Type B pancreatic cell (in vitro differentiated cells): ENCODE results near the gene MTMR8. TPM values are rescaled to one million over a fixed set of nuclear protein-coding genes. Genes with fewer than 3 reads are reported as not detected.
"Not testable (repeated sequence)": the region's sequence is repeated elsewhere in the genome, so short reads cannot be mapped to it uniquely, and the experiment has no call there.

Experiments
- DNase-seq: peaks from one replicate; pipeline ENCODE4 v3.0.0; 2021; ENCODE audit warnings: mixed read lengths; ENCODE audit not compliant: unreplicated experiment; ENCODE audit errors: extremely low spot score
- H3K27ac Mint-ChIP-seq: 2 replicates; pipeline ENCODE4 v1.8.0; 2021; ENCODE audit warnings: mild to moderate bottlenecking, mixed read lengths
- H3K27me3 Mint-ChIP-seq: 2 replicates; pipeline ENCODE4 v1.8.0; 2021; ENCODE audit warnings: mixed read lengths
- H3K36me3 Mint-ChIP-seq: 2 replicates; pipeline ENCODE4 v1.8.0; 2021; ENCODE audit warnings: mixed read lengths
- H3K4me1 Mint-ChIP-seq: one replicate; pipeline ENCODE4 v1.8.0; 2021; ENCODE audit warnings: mixed read lengths; ENCODE audit not compliant: unreplicated experiment
- H3K4me3 Mint-ChIP-seq: 2 replicates; pipeline ENCODE4 v1.8.0; 2021; ENCODE audit warnings: mild to moderate bottlenecking, mixed read lengths
- H3K9me3 Mint-ChIP-seq: 2 replicates; pipeline ENCODE4 v1.8.0; 2021; ENCODE audit warnings: mixed read lengths
- total RNA-seq: library from RNA; stranded (reverse); gene quantifications from 2 replicates; pipeline ENCODE4 v1.2.1, GENCODE V29; 2021; ENCODE audit warnings: low replicate concordance
- TF ChIP-seq, protein P1 (sequence below): fragments of 200-600 bp; sonication (generic); conservative IDR thresholded peaks from 2 replicates; pipeline ENCODE4 v1.5.0; 2021; ENCODE audit warnings: antibody characterized with exemption, mild to moderate bottlenecking

Gene MTMR8
- total RNA-seq, 1 donor from 2014 or later = 3.2 TPM

DNA sequence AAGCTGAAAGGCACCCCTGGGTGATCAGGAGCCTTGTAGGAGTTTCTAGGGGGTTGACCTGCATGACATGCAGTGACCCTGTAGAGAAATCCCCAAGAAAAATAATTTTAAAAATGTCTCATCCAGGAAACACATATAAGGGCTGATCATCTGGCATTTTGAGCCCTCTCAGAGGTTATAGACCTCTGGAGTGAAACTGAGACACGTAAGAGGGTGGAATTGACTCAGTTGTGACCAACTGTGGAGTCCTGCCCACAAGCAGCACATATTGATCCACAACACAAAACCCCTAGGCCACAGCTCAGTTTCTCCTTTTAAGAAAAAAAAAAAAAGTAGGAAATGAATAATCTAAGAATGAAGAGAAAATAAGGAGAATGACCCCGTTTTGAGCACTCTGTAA, 32.5 kb upstream of the MTMR8 start:
- no peaks in the 10 kb centered on the region for H3K36me3 Mint-ChIP-seq
- no peak for DNase-seq
- TF ChIP-seq, protein P1, sequence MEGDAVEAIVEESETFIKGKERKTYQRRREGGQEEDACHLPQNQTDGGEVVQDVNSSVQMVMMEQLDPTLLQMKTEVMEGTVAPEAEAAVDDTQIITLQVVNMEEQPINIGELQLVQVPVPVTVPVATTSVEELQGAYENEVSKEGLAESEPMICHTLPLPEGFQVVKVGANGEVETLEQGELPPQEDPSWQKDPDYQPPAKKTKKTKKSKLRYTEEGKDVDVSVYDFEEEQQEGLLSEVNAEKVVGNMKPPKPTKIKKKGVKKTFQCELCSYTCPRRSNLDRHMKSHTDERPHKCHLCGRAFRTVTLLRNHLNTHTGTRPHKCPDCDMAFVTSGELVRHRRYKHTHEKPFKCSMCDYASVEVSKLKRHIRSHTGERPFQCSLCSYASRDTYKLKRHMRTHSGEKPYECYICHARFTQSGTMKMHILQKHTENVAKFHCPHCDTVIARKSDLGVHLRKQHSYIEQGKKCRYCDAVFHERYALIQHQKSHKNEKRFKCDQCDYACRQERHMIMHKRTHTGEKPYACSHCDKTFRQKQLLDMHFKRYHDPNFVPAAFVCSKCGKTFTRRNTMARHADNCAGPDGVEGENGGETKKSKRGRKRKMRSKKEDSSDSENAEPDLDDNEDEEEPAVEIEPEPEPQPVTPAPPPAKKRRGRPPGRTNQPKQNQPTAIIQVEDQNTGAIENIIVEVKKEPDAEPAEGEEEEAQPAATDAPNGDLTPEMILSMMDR = no peak
- no peaks in the 10 kb centered on the region for H3K27me3 Mint-ChIP-seq
- no peaks in the 10 kb centered on the region for H3K9me3 Mint-ChIP-seq
- H3K4me1 Mint-ChIP-seq = no peaks in the 10 kb centered on the region
- no peak overlapping the region for H3K27ac Mint-ChIP-seq
- no peak overlapping the region for H3K4me3 Mint-ChIP-seq

DNA sequence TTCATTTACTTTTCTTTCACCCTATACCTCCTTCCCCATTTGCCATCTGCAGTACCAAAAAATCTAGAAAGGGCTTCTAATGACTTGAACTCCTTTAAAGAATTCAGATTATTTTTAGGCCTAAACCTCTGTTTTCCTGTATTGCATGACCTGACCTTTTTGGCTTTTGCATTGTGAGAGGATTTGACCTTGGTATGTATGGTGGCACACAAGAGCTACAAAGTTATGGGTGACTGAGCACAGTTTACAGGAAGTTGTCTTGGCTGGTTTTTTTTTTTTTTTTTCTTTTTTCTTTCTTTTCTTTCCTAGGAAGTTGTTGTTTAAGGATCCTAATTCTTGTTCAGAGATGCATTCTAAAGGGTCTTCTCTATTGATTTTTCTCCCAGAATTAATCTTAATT, 32.0 kb upstream of the MTMR8 start:
- no peak overlapping the region for H3K27ac Mint-ChIP-seq
- H3K4me1 Mint-ChIP-seq = no peaks in the 10 kb centered on the region
- no peaks in the 10 kb centered on the region for H3K9me3 Mint-ChIP-seq

DNA sequence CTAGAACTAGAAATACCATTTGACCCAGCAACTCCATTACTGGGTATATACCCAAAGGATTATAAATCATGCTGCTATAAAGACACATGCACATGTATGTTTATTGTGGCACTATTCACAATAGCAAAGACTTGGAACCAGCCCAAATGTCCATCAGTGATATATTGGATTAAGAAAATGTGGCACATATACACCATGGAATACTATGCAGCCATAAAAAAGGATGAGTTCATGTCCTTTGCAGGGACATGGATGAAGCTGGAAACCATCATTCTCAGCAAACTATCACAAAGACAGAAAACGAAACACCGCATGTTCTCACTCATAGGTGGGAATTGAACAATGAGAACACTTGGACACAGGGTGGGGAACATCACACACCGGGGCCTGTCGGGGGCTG, 14.5 kb upstream of the MTMR8 start:
- not testable (repeated sequence) for H3K36me3 Mint-ChIP-seq, H3K4me3 Mint-ChIP-seq, H3K27ac Mint-ChIP-seq, H3K9me3 Mint-ChIP-seq, H3K27me3 Mint-ChIP-seq, H3K4me1 Mint-ChIP-seq, DNase-seq

More for the DNA sequence above, 32.0 kb upstream of the MTMR8 start:
- TF ChIP-seq, protein P1 = no peak
- no peak for DNase-seq
- no peaks in the 10 kb centered on the region for H3K27me3 Mint-ChIP-seq
- H3K4me3 Mint-ChIP-seq = no peak overlapping the region
- no peaks in the 10 kb centered on the region for H3K36me3 Mint-ChIP-seq

DNA sequence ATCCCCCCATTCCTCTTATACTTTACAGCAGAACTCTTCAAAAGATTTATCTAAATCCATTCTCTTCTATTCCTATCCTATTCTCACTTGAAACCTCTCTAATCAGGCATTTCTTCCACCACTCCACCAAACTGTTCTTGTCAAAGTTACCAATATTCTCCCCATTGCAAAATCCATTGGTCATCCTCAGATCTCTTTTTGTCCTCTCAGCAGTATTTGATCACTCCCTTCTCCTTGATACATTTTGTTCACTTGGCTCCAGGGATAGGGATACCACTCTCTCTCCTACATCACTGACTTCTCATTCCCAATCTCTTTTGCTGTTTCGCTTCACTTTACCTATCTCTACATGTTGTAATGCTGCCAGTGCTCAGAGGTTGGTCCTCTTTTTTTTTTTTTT, 2.8 kb upstream of the MTMR8 start:
- Mint-ChIP-seq H3K27me3 (no peaks in the 10 kb centered on the region), H3K36me3 (no peaks in the 10 kb centered on the region), H3K27ac (no peak overlapping the region), H3K4me1 (no peaks in the 10 kb centered on the region), H3K4me3 (no peak overlapping the region), H3K9me3 (no peaks in the 10 kb centered on the region)
- TF ChIP-seq, protein P1 = no peak
- no peak for DNase-seq

DNA sequence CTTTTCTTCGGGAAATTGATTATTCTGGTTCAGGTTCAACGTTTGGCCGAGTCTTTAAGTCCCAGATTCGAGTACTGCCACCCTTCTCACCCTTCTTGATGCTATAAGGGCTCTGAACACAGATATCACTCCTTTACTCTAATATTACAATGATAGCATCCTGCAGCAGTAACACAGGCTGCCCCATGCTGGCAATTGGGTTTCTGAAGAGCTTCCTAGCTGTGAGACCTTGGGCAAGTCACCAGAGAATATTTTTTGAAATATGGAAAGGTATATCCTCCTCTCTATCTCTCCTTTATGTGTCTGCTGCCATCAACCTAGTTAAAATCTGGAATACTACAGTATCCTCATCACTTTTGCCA, 297 bp upstream of the MTMR8 start:
- TF ChIP-seq, protein P1 = no peak
- DNase-seq = no peak
- no peaks in the 10 kb centered on the region for H3K36me3 Mint-ChIP-seq
- no peaks in the 10 kb centered on the region for H3K4me1 Mint-ChIP-seq
- H3K27ac Mint-ChIP-seq = peak overlapping the region; percentile 67
- H3K9me3 Mint-ChIP-seq = no peaks in the 10 kb centered on the region
- peak overlapping the region; percentile 91 for H3K4me3 Mint-ChIP-seq
- no peaks in the 10 kb centered on the region for H3K27me3 Mint-ChIP-seq

DNA sequence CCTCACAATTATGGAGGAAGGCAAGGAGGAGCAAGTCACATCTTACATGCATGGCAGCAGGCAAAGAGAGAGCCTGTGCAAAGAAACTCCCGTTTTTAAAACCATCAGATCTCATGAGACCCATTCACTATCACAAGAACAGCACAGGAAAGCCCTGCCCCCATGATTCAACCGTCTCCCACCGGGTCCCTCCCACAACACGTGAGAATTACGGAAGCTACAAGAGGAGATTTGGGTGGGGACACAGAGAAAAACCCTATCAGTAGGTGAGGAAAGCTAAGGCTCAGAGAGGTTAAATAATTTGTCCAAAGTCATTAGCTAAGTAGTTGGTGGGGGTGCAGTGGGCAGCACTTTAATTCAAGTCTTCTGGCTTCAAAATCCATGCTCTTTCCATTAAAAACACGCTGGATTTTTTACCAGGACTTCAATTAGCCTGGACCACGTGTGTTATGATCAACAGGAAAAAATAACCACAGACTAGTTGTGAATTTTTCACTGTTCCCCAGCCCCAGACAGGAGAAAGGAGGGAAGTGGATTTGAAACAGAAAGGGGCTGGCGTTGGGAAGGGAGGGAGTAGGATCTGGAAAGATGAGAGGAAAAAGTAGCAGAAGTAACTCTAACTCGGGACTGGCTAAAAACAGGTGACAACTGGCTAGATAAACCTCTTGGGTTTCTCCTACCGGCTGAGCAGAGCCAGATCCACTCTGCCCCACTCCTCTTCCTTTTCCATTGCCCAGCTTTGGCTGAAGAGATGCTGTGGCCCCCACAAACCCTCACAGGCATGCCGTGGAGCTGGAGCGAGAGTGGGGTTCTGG, 986 bp downstream of the MTMR8 start:
- no peaks in the 10 kb centered on the region for H3K9me3 Mint-ChIP-seq
- no peaks in the 10 kb centered on the region for H3K27me3 Mint-ChIP-seq
- peak overlapping the region; percentile 91 for H3K4me3 Mint-ChIP-seq
- peak overlapping the region; percentile 67 for H3K27ac Mint-ChIP-seq
- no peaks in the 10 kb centered on the region for H3K4me1 Mint-ChIP-seq
- TF ChIP-seq, protein P1 = no peak
- DNase-seq = no peak
- H3K36me3 Mint-ChIP-seq = no peaks in the 10 kb centered on the region
